SU-DHL-6 (cell line): ENCODE data around the gene MAGEB17.
"Not testable (repeated sequence)": the region's sequence is repeated elsewhere in the genome, so short reads cannot be mapped to it uniquely, and the experiment has no call there.

Experiments
- H2AFZ ChIP-seq: fragments of 200-600 bp; sonication (generic); 2 replicates; pipeline ENCODE4 v1.6.1; 2014; ENCODE audit warnings: low read depth, mild to moderate bottlenecking, moderate library complexity, mixed read lengths, antibody characterized with exemption, low read length; ENCODE audit not compliant: severe bottlenecking
- H3F3A ChIP-seq: fragments of 200-600 bp; shearing (Covaris generic); 2 replicates; pipeline ENCODE4 v1.6.0; 2016; ENCODE audit warnings: antibody characterized with exemption, mild to moderate bottlenecking; ENCODE audit not compliant: insufficient read depth
- H3K27ac ChIP-seq: fragments of 200-600 bp; sonication (generic); 2 replicates; pipeline ENCODE4 v1.5.1; 2016; ENCODE audit warnings: low read depth, mild to moderate bottlenecking, low read length, moderate library complexity, mixed read lengths
- H3K27me3 ChIP-seq: fragments of 200-600 bp; sonication (generic), shearing (Covaris generic); 2 replicates; pipeline ENCODE4 v1.6.0; 2014; ENCODE audit warnings: mild to moderate bottlenecking, low read length
- H3K36me3 ChIP-seq: fragments of 200-600 bp; sonication (generic); 2 replicates; pipeline ENCODE4 v1.6.1; 2014; ENCODE audit warnings: mild to moderate bottlenecking, low read length, mixed read lengths
- H3K4me2 ChIP-seq: fragments of 300-600, 200-600 bp; shearing (Covaris generic), sonication (generic); 2 replicates; pipeline ENCODE4 v1.6.0; 2014; ENCODE audit warnings: low read length, low read depth, mild to moderate bottlenecking; ENCODE audit not compliant: poor library complexity, severe bottlenecking
- H3K4me3 ChIP-seq: fragments of 200-600 bp; sonication (generic); 2 replicates; pipeline ENCODE4 v1.5.1; 2014; ENCODE audit warnings: antibody characterized with exemption, low read length, mild to moderate bottlenecking, mixed read lengths; ENCODE audit not compliant: insufficient read depth, poor library complexity, severe bottlenecking
- H3K79me2 ChIP-seq: fragments of 200-600 bp; sonication (generic); 2 replicates; pipeline ENCODE4 v1.6.1; 2014; ENCODE audit warnings: mild to moderate bottlenecking, low read length, moderate library complexity; ENCODE audit not compliant: insufficient read depth
- H3K9ac ChIP-seq: fragments of 200-600 bp; sonication (generic); 2 replicates; pipeline ENCODE4 v1.7.0; 2014; ENCODE audit warnings: mild to moderate bottlenecking, low read length
- H3K9me2 ChIP-seq: fragments of 200-600 bp; sonication (generic); replicated peaks from 2 replicates; pipeline ENCODE4 v1.6.1; 2014; ENCODE audit warnings: low read length; ENCODE audit not compliant: insufficient read depth
- H3K9me3 ChIP-seq: fragments of 200-600 bp; sonication (generic); 2 replicates; pipeline ENCODE4 v1.6.1; 2014; ENCODE audit warnings: low read length, mixed read lengths; ENCODE audit not compliant: insufficient read depth
- H4K20me1 ChIP-seq: fragments of 200-600 bp; sonication (generic); 2 replicates; pipeline ENCODE4 v1.6.1; 2014; ENCODE audit warnings: low read depth, mild to moderate bottlenecking, antibody characterized with exemption, low read length, moderate library complexity, mixed read lengths
- EZH2phosphoT487 ChIP-seq: fragments of 200-600 bp; sonication (generic), shearing (Covaris generic); conservative IDR thresholded peaks from 2 replicates; pipeline ENCODE4 v1.6.1; 2018; ENCODE audit warnings: mild to moderate bottlenecking, antibody characterized with exemption, low read length, moderate library complexity, mixed read lengths
- TF ChIP-seq, protein P1 (sequence below): fragments of 200-600 bp; sonication (generic); IDR thresholded peaks from one replicate; pipeline ENCODE4 v1.5.1; 2017; ENCODE audit warnings: antibody characterized with exemption, mild to moderate bottlenecking, low read length, moderate library complexity; ENCODE audit not compliant: insufficient read depth, poor library complexity, severe bottlenecking

MAGEB17 gene

DNA sequence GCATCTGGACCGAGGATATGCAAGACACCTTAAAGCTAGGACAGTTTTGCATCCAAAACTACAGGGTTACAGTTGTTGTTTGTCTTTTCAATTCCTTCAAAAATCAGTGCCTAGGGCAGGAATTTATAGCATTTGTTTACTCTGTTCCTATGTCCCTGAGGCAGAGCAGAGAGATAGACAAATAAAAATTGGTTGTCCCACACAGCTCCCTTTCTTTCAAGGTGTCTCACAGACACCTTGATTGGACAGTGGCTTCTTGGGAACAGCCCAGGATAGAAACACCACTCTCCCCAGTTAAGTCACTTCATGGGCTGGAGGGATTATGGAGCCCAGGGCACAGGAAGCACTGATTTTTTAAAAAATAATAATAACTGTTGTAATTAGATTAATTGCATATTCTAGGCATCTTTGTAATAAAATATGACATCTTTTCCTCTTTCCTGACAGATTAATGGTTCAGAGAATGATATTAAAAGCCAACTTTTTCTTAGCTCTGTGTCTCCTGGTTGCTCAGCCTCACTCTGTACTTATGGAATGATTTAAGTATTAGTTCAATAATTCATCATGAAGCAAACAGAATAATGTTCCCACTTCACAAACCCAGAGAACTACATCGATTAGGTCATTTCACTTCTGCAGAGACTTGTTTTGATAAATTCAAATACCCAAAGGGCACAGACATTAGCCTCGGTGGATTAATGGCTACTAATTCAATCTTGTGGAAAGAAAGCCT lies 8.2 kb downstream of the MAGEB17 start:
- H3K27ac ChIP-seq: no peak overlapping the region
- H4K20me1 ChIP-seq: no peaks in the 10 kb centered on the region
- no peak for TF ChIP-seq EZH2phosphoT487
- TF ChIP-seq, protein P1, sequence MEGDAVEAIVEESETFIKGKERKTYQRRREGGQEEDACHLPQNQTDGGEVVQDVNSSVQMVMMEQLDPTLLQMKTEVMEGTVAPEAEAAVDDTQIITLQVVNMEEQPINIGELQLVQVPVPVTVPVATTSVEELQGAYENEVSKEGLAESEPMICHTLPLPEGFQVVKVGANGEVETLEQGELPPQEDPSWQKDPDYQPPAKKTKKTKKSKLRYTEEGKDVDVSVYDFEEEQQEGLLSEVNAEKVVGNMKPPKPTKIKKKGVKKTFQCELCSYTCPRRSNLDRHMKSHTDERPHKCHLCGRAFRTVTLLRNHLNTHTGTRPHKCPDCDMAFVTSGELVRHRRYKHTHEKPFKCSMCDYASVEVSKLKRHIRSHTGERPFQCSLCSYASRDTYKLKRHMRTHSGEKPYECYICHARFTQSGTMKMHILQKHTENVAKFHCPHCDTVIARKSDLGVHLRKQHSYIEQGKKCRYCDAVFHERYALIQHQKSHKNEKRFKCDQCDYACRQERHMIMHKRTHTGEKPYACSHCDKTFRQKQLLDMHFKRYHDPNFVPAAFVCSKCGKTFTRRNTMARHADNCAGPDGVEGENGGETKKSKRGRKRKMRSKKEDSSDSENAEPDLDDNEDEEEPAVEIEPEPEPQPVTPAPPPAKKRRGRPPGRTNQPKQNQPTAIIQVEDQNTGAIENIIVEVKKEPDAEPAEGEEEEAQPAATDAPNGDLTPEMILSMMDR: no peak
- no peak overlapping the region for H2AFZ ChIP-seq
- no peak overlapping the region for H3K9ac ChIP-seq
- no peaks in the 10 kb centered on the region for H3K36me3 ChIP-seq
- no peak overlapping the region for H3K4me2 ChIP-seq
- no peaks in the 10 kb centered on the region for H3K9me3 ChIP-seq
- no peaks in the 10 kb centered on the region for H3K79me2 ChIP-seq
- no peaks in the 10 kb centered on the region for H3K9me2 ChIP-seq
- no peak overlapping the region for H3K4me3 ChIP-seq
- H3K27me3 ChIP-seq: no peaks in the 10 kb centered on the region
- H3F3A ChIP-seq: no peaks in the 10 kb centered on the region

DNA sequence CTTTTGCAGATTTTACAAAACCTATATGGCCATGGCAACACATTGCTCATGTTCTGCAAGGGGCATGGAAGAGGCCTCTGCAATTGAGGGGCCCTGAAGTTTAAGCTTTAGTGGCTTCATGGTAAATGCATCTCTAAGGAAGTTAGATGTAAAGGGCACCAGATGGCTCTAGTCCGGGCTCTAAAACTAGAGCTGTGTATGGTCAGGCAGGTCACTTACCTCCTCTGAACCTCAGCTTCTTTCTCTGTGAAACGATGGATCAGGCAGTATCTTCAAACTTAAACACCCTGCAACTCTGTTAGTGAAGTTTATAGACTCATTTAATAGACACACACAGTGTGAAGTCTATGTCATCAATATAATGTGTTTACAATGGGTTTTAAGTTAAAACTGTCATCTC lies 10.0 kb downstream of the MAGEB17 start:
- H3K4me2 ChIP-seq: no peak overlapping the region
- H3K36me3 ChIP-seq: no peaks in the 10 kb centered on the region
- no peak overlapping the region for H2AFZ ChIP-seq
- H3K4me3 ChIP-seq: no peak overlapping the region
- H3K9me2 ChIP-seq: no peaks in the 10 kb centered on the region
- H3K27me3 ChIP-seq: no peaks in the 10 kb centered on the region
- no peak overlapping the region for H3K9ac ChIP-seq
- H3K27ac ChIP-seq: no peak overlapping the region
- H3K79me2 ChIP-seq: no peaks in the 10 kb centered on the region
- H3K9me3 ChIP-seq: no peaks in the 10 kb centered on the region
- H3F3A ChIP-seq: no peaks in the 10 kb centered on the region
- TF ChIP-seq EZH2phosphoT487: no peak
- TF ChIP-seq, protein P1: no peak
- H4K20me1 ChIP-seq: no peaks in the 10 kb centered on the region

DNA sequence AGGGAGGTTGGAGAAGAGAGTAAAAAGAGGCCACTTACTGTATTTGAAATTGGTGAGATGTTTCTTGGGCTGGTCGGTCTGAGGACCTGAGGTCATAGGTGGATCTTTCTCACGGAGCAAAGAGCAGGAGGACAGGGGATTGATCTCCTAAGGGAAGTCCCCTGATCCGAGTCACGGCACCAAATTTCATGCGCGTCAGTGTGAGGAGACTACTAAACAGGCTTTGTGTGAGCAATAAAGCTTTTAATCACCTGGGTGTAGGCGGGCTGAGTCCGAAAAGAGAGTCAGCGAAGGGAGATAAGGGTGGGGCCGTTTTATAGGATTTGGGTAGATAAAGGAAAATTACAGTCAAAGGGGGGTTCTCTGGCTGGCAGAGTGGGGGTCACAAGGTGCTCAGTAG lies 16.6 kb downstream of the MAGEB17 start:
- not testable (repeated sequence) for H2AFZ ChIP-seq, H3K9me3 ChIP-seq, H3K27ac ChIP-seq, H3F3A ChIP-seq, H3K9me2 ChIP-seq, H3K36me3 ChIP-seq, H3K27me3 ChIP-seq, H3K79me2 ChIP-seq, H3K4me2 ChIP-seq, H4K20me1 ChIP-seq, H3K4me3 ChIP-seq, H3K9ac ChIP-seq

DNA sequence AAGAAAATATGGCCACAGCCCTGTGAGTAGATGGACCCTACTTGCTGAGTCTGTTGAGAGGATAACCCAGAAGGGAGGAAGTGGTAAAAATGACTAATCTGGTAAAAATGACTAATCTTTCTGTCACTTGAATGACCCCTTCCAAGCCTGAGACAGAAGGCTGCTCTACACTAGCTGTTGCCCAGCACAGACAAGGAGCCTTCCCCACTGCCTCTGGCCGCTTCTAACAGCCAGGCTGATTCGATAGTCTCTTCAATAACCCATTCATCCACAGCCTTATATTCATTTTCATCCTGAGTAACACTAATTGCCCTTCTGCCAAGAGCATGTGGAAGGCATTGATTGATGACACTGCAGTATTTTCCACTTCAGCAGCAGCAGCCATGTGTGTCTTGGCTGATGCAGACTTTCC lies 18.4 kb downstream of the MAGEB17 start:
- Histone ChIP-seq H2AFZ (no peak overlapping the region), H4K20me1 (no peaks in the 10 kb centered on the region), H3F3A (no peaks in the 10 kb centered on the region), H3K4me2 (no peak overlapping the region), H3K4me3 (no peak overlapping the region), H3K9me3 (no peaks in the 10 kb centered on the region), H3K36me3 (no peaks in the 10 kb centered on the region), H3K9ac (no peak overlapping the region), H3K9me2 (no peaks in the 10 kb centered on the region), H3K79me2 (no peaks in the 10 kb centered on the region), H3K27me3 (no peaks in the 10 kb centered on the region), H3K27ac (no peak overlapping the region)
- TF ChIP-seq, protein P1: no peak
- TF ChIP-seq EZH2phosphoT487: no peak
